ENCODE data around the gene TUBA4A. TPM values are rescaled to one million over a fixed set of nuclear protein-coding genes. Genes with fewer than 3 reads are reported as not detected.

TUBA4A gene
- total RNA-seq, 4 donors from 2014 or later: 39.2 to 101 (median 70.8) TPM

GRCh38 chr2:219252900-219253752, 592 bp downstream of the TUBA4A start, which contains the start of gene TUBA4B:
Gene TUBA4B, plus strand, starts transcription at chr2:219253243. Its CDS starts 165 bp downstream, at chr2:219253408.
- Histone ChIP-seq H3K27ac (peak within 1 kb of the TSS; percentile 94 to 97 (median 94)), H3K9me3 (no peaks in the 10 kb centered on the region), H3K4me1 (peaks cover 36 to 61% (median 56%) of the 10 kb centered on the region in 4 donors), H3K36me3 (no peaks in the 10 kb centered on the region), H3K27me3 (no peaks in the 10 kb centered on the region), H3K4me3 (peak within 1 kb of the TSS; percentile 49 to 72 (median 60))
- DNase-seq: peak; percentile 65
- TF ChIP-seq EP300 (IDR thresholded peaks at IDR 0.05; ENCODE audit: low read depth) (no peak), POLR2AphosphoS5 (IDR thresholded peaks at IDR 0.05) (no peak), POLR2A (IDR thresholded peaks at IDR 0.05) (no peak)
- TF ChIP-seq, protein P1, sequence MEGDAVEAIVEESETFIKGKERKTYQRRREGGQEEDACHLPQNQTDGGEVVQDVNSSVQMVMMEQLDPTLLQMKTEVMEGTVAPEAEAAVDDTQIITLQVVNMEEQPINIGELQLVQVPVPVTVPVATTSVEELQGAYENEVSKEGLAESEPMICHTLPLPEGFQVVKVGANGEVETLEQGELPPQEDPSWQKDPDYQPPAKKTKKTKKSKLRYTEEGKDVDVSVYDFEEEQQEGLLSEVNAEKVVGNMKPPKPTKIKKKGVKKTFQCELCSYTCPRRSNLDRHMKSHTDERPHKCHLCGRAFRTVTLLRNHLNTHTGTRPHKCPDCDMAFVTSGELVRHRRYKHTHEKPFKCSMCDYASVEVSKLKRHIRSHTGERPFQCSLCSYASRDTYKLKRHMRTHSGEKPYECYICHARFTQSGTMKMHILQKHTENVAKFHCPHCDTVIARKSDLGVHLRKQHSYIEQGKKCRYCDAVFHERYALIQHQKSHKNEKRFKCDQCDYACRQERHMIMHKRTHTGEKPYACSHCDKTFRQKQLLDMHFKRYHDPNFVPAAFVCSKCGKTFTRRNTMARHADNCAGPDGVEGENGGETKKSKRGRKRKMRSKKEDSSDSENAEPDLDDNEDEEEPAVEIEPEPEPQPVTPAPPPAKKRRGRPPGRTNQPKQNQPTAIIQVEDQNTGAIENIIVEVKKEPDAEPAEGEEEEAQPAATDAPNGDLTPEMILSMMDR (IDR thresholded peaks at IDR 0.05): no peak
- in situ Hi-C loops (cut with MboI; ENCODE audit: low pct_ligation_motif_present in 1 of 4, low pct_unique_long_range_greater_than_20kb in 1 of 4, low sequenced_read_pairs in 3 of 4) (no loop called here), intact Hi-C loops (cut with DNase I; ENCODE audit: low total_unique reads) (no loop called here)
- 8% methylated on average over 42 of the region's 49 CpGs; no CpG with 5 or more reads in 1 of the 2 donors for WGBS, 2 donors (ENCODE audit: low coverage in 1 of 2)

DNA sequence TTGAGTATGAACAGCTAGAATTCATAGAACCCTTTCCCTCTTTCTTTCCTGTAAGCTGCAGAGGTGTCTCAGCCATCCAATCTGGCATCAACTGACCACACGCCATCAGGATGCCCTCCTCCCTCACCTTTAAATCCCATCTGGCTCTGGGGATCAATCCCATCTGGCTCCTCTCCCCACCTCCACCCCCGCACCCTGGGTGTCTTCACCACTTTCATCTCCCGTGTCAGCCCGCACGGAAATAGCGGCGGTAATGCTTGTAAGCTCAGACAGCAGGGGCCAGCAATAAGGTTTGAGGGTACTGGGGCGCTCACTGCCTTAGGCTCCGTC, 1.2 kb downstream of the TUBA4A start:
- Histone ChIP-seq H3K36me3 (no peaks in the 10 kb centered on the region), H3K4me3 (peak overlapping the region; percentile 49 to 72 (median 60)), H3K9me3 (no peaks in the 10 kb centered on the region), H3K4me1 (peaks cover 36 to 67% (median 61%) of the 10 kb centered on the region in 4 donors), H3K27me3 (no peaks in the 10 kb centered on the region), H3K27ac (peak overlapping the region; percentile 94 to 97 (median 94))
- WGBS, 2 donors (ENCODE audit: low coverage in 1 of 2): 19 to 26% methylated on average over 6 to 9 of the region's 9 CpGs
- TF ChIP-seq POLR2AphosphoS5 (IDR thresholded peaks at IDR 0.05): no peak
- TF ChIP-seq, protein P1 (IDR thresholded peaks at IDR 0.05): no peak
- intact Hi-C loops (cut with DNase I; ENCODE audit: low total_unique reads) (no loop called here), in situ Hi-C loops (cut with MboI; ENCODE audit: low pct_ligation_motif_present in 1 of 4, low pct_unique_long_range_greater_than_20kb in 1 of 4, low sequenced_read_pairs in 3 of 4) (no loop called here)
- DNase-seq: no peak

GRCh38 chr2:219252084-219252483, 1.6 kb downstream of the TUBA4A start:
- no peaks in the 10 kb centered on the region for H3K36me3 ChIP-seq
- 55% methylated on average over 5 of the region's 5 CpGs; no CpG with 5 or more reads in 1 of the 2 donors for WGBS, 2 donors (ENCODE audit: low coverage in 1 of 2)
- TF ChIP-seq POLR2AphosphoS5 (IDR thresholded peaks at IDR 0.05): no peak
- TF ChIP-seq, protein P1 (IDR thresholded peaks at IDR 0.05): no peak
- TF ChIP-seq EP300 (IDR thresholded peaks at IDR 0.05; ENCODE audit: low read depth): no peak
- TF ChIP-seq POLR2A (IDR thresholded peaks at IDR 0.05): no peak
- in situ Hi-C loops (cut with MboI; ENCODE audit: low pct_ligation_motif_present in 1 of 4, low pct_unique_long_range_greater_than_20kb in 1 of 4, low sequenced_read_pairs in 3 of 4) (no loop called here), intact Hi-C loops (cut with DNase I; ENCODE audit: low total_unique reads) (no loop called here)
- DNase-seq: peak; percentile 31
- H3K27me3 ChIP-seq: no peaks in the 10 kb centered on the region
- no peaks in the 10 kb centered on the region for H3K9me3 ChIP-seq
- H3K4me1 ChIP-seq: peaks cover 38 to 71% (median 65%) of the 10 kb centered on the region in 4 donors
- H3K4me3 ChIP-seq: peak overlapping the region in 3 of 4 donors; percentile 49 to 72 (median 57)
- peak overlapping the region; percentile 94 to 97 (median 94) for H3K27ac ChIP-seq

- 78% methylated on average over 6 of the region's 6 CpGs; no CpG with 5 or more reads in 1 of the 2 donors for WGBS, 2 donors (ENCODE audit: low coverage in 1 of 2)
- intact Hi-C loops (cut with DNase I; ENCODE audit: low total_unique reads): no loop called here
- peak overlapping the region; percentile 94 to 97 (median 94) for H3K27ac ChIP-seq
- H3K9me3 ChIP-seq: no peaks in the 10 kb centered on the region
- peaks cover 40 to 73% (median 68%) of the 10 kb centered on the region in 4 donors for H3K4me1 ChIP-seq
- no peaks in the 10 kb centered on the region for H3K27me3 ChIP-seq
- no peaks in the 10 kb centered on the region for H3K36me3 ChIP-seq
- H3K4me3 ChIP-seq: peak overlapping the region in 1 of 4 donors; percentile 72
- in situ Hi-C loops (cut with MboI; ENCODE audit: low pct_ligation_motif_present in 1 of 4, low pct_unique_long_range_greater_than_20kb in 1 of 4, low sequenced_read_pairs in 3 of 4): no loop called here
- TF ChIP-seq EP300 (IDR thresholded peaks at IDR 0.05; ENCODE audit: low read depth): no peak
- no peak for TF ChIP-seq POLR2AphosphoS5 (IDR thresholded peaks at IDR 0.05)
- no peak for TF ChIP-seq POLR2A (IDR thresholded peaks at IDR 0.05)
- TF ChIP-seq, protein P1 (IDR thresholded peaks at IDR 0.05): no peak
- no peak for DNase-seq
Observed at GRCh38 chr2:219251656-219252055, 2.1 kb downstream of the TUBA4A start.
